Activated CD8-positive, alpha-beta memory T cell treated with anti-CD3 and anti-CD28 coated beads, Interleukin-2, amount 10 ng/mL, durations not matched to agents 7 days and 5 days (primary cell): ENCODE data around the gene GABRR1. TPM values are rescaled to one million over a fixed set of nuclear protein-coding genes. Genes with fewer than 3 reads are reported as not detected.
A peak's percentile ranks its signal among the peaks of the same experiment; 100 is the strongest.

Experiments used
- ATAC-seq: fragments of 150-1000 bp; cut with Tn5 transposase; one replicate; pipeline ENCODE4 v1.10.0; 2021; ENCODE audit warnings: moderate library complexity
- CTCF ChIA-PET: fragments of 350-600 bp; sonication (Branson Sonifier 250); formaldehyde crosslinking; loops from one replicate; lab custom pipeline; 2021; ENCODE audit warnings: antibody characterized with exemption; lab: Charles Lee
- DNase-seq: peaks from one replicate; pipeline ENCODE4 v3.0.0-alpha.2; 2020
- H3K27ac Mint-ChIP-seq: one replicate; pipeline ENCODE4 v1.8.0; 2021; ENCODE audit warnings: mild to moderate bottlenecking, mixed read lengths
- H3K27me3 Mint-ChIP-seq: one replicate; pipeline ENCODE4 v1.8.0; 2021; ENCODE audit warnings: mixed read lengths
- H3K36me3 Mint-ChIP-seq: one replicate; pipeline ENCODE4 v1.8.0; 2021; ENCODE audit warnings: mild to moderate bottlenecking, mixed read lengths
- H3K4me1 Mint-ChIP-seq: one replicate; pipeline ENCODE4 v1.8.0; 2021; ENCODE audit warnings: mixed read lengths
- H3K4me3 Mint-ChIP-seq: one replicate; pipeline ENCODE4 v1.8.0; 2021; ENCODE audit warnings: mild to moderate bottlenecking, moderate library complexity, mixed read lengths
- H3K9me3 Mint-ChIP-seq: one replicate; pipeline ENCODE4 v1.8.0; 2022; ENCODE audit warnings: low read depth, mixed read lengths
- total RNA-seq, 2 experiments: library from RNA; stranded (reverse); gene quantifications; one replicate each; pipeline ENCODE4 v1.2.3, GENCODE V29; 2021

GABRR1 gene
- not detected for total RNA-seq

- Mint-ChIP-seq H3K36me3 (no peaks in the 10 kb centered on the region), H3K27me3 (peaks cover 24% of the 10 kb centered on the region), H3K27ac (no peak within 1 kb of the TSS), H3K4me3 (no peak within 1 kb of the TSS), H3K9me3 (no peaks in the 10 kb centered on the region), H3K4me1 (no peaks in the 10 kb centered on the region)
- ATAC-seq (no peak), DNase-seq (no peak)
- CTCF ChIA-PET: no interaction called here
Observed at GRCh38 chr6:89217299-89217910, at the start of gene GABRR1. Gene GABRR1, minus strand, starts transcription at chr6:89217358. Its CDS starts 36 bp downstream, at chr6:89217322.

GRCh38 chr6:89264296-89264695 is 47.1 kb upstream of the GABRR1 start:
- Mint-ChIP-seq H3K4me1 (no peaks in the 10 kb centered on the region), H3K27me3 (peaks cover 9% of the 10 kb centered on the region), H3K4me3 (no peak overlapping the region), H3K9me3 (no peaks in the 10 kb centered on the region), H3K36me3 (no peaks in the 10 kb centered on the region), H3K27ac (no peak overlapping the region)
- CTCF ChIA-PET: no interaction called here
- DNase-seq (no peak), ATAC-seq (no peak)

DNA sequence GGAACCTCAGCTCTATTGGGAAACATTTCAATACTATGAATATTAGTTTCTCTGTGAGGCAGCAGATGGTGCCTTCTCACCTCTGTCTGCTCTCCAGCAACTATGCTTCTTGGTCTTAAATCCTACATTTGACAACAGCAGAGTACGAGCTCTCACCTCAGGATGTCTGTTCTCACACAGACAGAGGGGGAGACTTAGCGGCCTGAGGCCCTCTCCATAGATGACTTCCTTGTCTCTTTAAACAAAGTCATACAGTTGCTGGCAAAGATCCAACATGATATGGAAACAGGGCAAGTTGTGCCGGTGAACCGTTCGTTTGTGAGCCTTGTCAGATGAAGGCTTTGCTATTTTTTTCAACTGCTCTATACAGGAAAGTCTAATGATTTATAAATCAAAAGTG is 43.7 kb upstream of the GABRR1 start:
- CTCF ChIA-PET: interaction anchor here (1.0 kb wide), 1 partner anchor 17 kb away, joined by 4 read pairs; no protein-coding TSS in a partner anchor
- no peak for ATAC-seq

GRCh38 chr6:89260310-89260709 is 43.2 kb upstream of the GABRR1 start:
- Mint-ChIP-seq H3K4me3 (no peak overlapping the region), H3K27me3 (no peaks in the 10 kb centered on the region), H3K36me3 (no peaks in the 10 kb centered on the region), H3K4me1 (no peaks in the 10 kb centered on the region), H3K27ac (no peak overlapping the region), H3K9me3 (no peaks in the 10 kb centered on the region)
- DNase-seq: peak; percentile 32
- no peak for ATAC-seq
- CTCF ChIA-PET: no interaction called here

More for the DNA sequence above, 43.7 kb upstream of the GABRR1 start:
- Mint-ChIP-seq H3K36me3 (no peaks in the 10 kb centered on the region), H3K27me3 (peaks cover 3% of the 10 kb centered on the region), H3K27ac (no peak overlapping the region), H3K4me1 (no peaks in the 10 kb centered on the region), H3K4me3 (no peak overlapping the region), H3K9me3 (no peaks in the 10 kb centered on the region)
- peak; percentile 31 for DNase-seq

DNA sequence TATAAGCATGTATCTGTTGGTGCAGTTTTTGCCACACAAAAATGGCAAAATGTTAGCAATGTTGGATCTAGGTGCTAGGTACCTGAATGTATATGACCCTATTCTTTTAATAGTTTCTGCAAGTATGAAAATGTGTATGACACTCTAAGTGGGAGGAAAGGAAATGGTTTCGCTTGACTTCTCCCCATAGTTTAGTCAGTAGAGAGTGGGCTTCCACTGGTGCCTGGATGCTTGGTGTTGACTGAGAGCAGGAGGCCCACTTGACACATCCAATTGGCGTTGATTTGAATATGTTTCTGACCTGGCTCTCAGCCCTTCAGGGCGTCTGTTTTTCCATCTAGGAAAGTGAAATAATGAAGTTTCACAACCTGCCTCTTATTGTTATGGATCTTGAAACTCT is 41.8 kb upstream of the GABRR1 start:
- peaks cover 3% of the 10 kb centered on the region for H3K27me3 Mint-ChIP-seq
- no peak for DNase-seq
- no peaks in the 10 kb centered on the region for H3K36me3 Mint-ChIP-seq
- CTCF ChIA-PET: no interaction called here
- ATAC-seq: no peak
- H3K27ac Mint-ChIP-seq: no peak overlapping the region
- no peak overlapping the region for H3K4me3 Mint-ChIP-seq
- H3K9me3 Mint-ChIP-seq: no peaks in the 10 kb centered on the region
- H3K4me1 Mint-ChIP-seq: no peaks in the 10 kb centered on the region

DNA sequence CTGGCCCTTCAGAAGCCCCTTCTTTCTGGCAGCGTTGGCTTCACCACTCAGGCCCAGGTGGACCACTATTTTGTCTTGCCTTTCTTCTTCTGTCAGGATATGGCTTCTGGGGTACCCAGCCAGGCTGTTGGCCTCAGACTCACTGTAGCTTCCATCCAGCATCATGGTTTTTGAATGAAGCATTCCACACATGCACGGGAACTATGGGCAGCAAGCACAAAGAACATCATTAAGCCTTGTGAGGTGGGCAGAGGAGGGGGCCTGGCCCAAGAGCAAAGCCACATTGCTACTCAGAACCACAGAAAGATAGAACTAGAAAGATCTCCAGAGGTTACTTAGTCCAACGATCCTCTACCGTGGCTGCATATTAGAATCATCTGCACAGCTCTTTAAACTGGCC is 40.6 kb upstream of the GABRR1 start:
- no peaks in the 10 kb centered on the region for H3K4me1 Mint-ChIP-seq
- no peak overlapping the region for H3K4me3 Mint-ChIP-seq
- CTCF ChIA-PET: no interaction called here
- peaks cover 10% of the 10 kb centered on the region for H3K27me3 Mint-ChIP-seq
- no peak for ATAC-seq
- peak; percentile 21 for DNase-seq
- H3K27ac Mint-ChIP-seq: no peak overlapping the region
- H3K36me3 Mint-ChIP-seq: no peaks in the 10 kb centered on the region
- no peaks in the 10 kb centered on the region for H3K9me3 Mint-ChIP-seq

DNA sequence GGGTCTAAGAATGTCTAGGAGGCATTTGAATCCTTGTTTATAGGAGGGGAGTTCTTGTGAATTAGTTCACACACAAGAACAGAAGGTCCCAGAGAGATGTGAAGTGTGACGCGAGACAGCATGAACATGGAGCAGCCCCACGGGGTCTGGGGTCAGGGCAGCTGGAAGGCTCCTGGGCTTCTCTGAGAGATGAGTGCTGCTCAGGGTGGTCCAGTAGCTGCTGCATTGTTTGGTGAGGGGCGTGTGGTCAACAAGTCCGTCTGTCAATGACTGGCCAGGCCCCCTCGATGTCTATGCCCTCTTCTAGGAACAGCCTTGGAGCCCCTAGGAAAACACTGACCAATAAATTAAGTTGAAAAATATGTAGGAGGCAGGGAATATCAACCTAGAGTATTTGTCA is 40.2 kb upstream of the GABRR1 start:
- Mint-ChIP-seq H3K9me3 (no peaks in the 10 kb centered on the region), H3K4me3 (no peak overlapping the region), H3K4me1 (no peaks in the 10 kb centered on the region), H3K36me3 (no peaks in the 10 kb centered on the region), H3K27ac (no peak overlapping the region), H3K27me3 (peaks cover 10% of the 10 kb centered on the region)
- CTCF ChIA-PET: no interaction called here
- no peak for ATAC-seq
- DNase-seq: peak; percentile 19

DNA sequence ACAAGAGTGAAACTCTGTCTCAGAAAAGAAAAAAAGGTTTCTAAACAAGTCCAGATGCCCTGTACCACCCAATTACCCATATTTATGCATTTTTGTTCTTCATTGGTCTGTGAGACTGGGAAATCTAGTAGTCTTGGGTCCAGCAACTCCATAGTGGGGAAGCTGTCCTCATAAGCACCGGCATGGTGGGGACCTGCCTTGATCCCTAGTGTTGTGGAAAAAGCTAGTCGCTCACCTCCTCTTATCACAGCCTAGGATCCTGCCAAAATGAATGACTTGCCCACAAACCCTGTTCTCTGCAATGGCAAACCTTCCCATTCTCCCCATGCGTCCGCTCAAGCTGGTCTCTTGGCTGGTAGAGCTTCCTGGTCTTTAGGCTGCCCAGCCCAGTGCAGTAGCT is 38.3 kb upstream of the GABRR1 start:
- Mint-ChIP-seq H3K36me3 (no peaks in the 10 kb centered on the region), H3K4me3 (no peak overlapping the region), H3K9me3 (no peaks in the 10 kb centered on the region), H3K27me3 (peaks cover 10% of the 10 kb centered on the region), H3K4me1 (no peaks in the 10 kb centered on the region), H3K27ac (no peak overlapping the region)
- CTCF ChIA-PET: interaction anchor here (0.6 to 1.6 kb wide), 2 partner anchors 13 to 269 kb away, joined by 3 to 5 read pairs; no protein-coding TSS in a partner anchor
- ATAC-seq (no peak), DNase-seq (no peak)

GRCh38 chr6:89254569-89254968 is 37.4 kb upstream of the GABRR1 start:
- CTCF ChIA-PET: interaction anchor here (0.6 kb wide), 1 partner anchor 268 kb away, joined by 3 read pairs; no protein-coding TSS in a partner anchor
- Mint-ChIP-seq H3K9me3 (no peaks in the 10 kb centered on the region), H3K4me1 (no peaks in the 10 kb centered on the region), H3K4me3 (no peak overlapping the region), H3K36me3 (no peaks in the 10 kb centered on the region), H3K27ac (no peak overlapping the region), H3K27me3 (peaks cover 10% of the 10 kb centered on the region)
- no peak for ATAC-seq
- no peak for DNase-seq

GRCh38 chr6:89252907-89253306 is 35.7 kb upstream of the GABRR1 start:
- Mint-ChIP-seq H3K27ac (no peak overlapping the region), H3K27me3 (peaks cover 10% of the 10 kb centered on the region), H3K4me1 (no peaks in the 10 kb centered on the region), H3K4me3 (no peak overlapping the region), H3K36me3 (no peaks in the 10 kb centered on the region), H3K9me3 (no peaks in the 10 kb centered on the region)
- CTCF ChIA-PET: no interaction called here
- no peak for DNase-seq
- ATAC-seq: no peak

DNA sequence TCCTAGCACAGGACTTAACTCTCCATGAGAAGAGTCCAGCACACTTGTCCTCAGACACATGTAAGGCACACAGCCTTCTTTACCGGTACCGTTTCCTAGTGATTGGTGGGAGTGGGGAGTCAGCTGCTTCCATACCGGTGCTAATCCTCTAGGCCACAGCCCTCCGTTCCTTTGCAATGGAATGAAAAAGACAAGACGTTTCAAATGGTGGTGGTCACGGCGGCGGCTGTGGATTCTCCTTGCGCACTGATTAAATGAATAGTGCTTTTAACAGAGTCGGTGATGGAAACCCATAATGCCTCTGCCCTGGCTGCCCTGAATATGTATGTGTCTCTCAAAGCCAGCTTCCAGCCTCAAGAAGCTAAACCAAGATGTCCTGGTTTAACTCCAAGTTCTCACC is 34.8 kb upstream of the GABRR1 start:
- H3K4me3 Mint-ChIP-seq: no peak overlapping the region
- H3K27ac Mint-ChIP-seq: no peak overlapping the region
- CTCF ChIA-PET: no interaction called here
- H3K27me3 Mint-ChIP-seq: peaks cover 11% of the 10 kb centered on the region
- DNase-seq (no peak), ATAC-seq (no peak)
- H3K9me3 Mint-ChIP-seq: no peaks in the 10 kb centered on the region
- H3K36me3 Mint-ChIP-seq: no peaks in the 10 kb centered on the region
- no peaks in the 10 kb centered on the region for H3K4me1 Mint-ChIP-seq

GRCh38 chr6:89251170-89251569 is 34.0 kb upstream of the GABRR1 start:
- H3K4me1 Mint-ChIP-seq: no peaks in the 10 kb centered on the region
- peaks cover 17% of the 10 kb centered on the region for H3K27me3 Mint-ChIP-seq
- CTCF ChIA-PET: no interaction called here
- no peak overlapping the region for H3K27ac Mint-ChIP-seq
- ATAC-seq (no peak), DNase-seq (no peak)
- H3K9me3 Mint-ChIP-seq: no peaks in the 10 kb centered on the region
- H3K36me3 Mint-ChIP-seq: no peaks in the 10 kb centered on the region
- H3K4me3 Mint-ChIP-seq: no peak overlapping the region

DNA sequence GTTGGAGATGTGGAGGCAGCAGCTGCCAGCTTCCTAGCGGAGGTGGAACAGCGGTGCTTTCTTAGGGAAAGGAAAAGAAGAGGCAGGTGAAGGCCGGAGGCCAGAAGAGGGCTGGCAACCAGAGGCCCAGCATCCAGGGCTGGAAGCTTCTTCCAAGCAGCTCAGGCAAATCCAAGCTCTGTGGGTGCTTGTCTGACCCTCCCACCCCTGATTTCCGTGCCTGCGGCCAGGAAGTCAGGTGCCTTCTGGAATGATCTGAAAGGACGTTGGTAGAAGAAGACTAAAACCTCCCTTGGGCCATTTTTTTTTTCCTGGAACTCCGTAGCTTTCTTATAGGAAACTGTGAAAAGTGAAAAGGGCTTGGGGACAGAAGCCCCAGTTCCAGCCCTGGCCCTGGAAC is 33.1 kb upstream of the GABRR1 start:
- Mint-ChIP-seq H3K27ac (no peak overlapping the region), H3K27me3 (peaks cover 23% of the 10 kb centered on the region), H3K4me3 (no peak overlapping the region), H3K9me3 (no peaks in the 10 kb centered on the region), H3K4me1 (no peaks in the 10 kb centered on the region), H3K36me3 (no peaks in the 10 kb centered on the region)
- CTCF ChIA-PET: interaction anchor here (0.9 kb wide), 1 partner anchor 268 kb away, joined by 3 read pairs; no protein-coding TSS in a partner anchor
- ATAC-seq (no peak), DNase-seq (no peak)

GRCh38 chr6:89244241-89244985 is 27.3 kb upstream of the GABRR1 start:
- Mint-ChIP-seq H3K4me1 (peaks cover 11% of the 10 kb centered on the region), H3K27ac (no peak overlapping the region), H3K9me3 (no peaks in the 10 kb centered on the region), H3K36me3 (no peaks in the 10 kb centered on the region), H3K27me3 (peaks cover 25% of the 10 kb centered on the region), H3K4me3 (no peak overlapping the region)
- ATAC-seq (no peak), DNase-seq (no peak)
- CTCF ChIA-PET: interaction anchor here (1.0 to 3.6 kb wide), 4 partner anchors 17 to 278 kb away, joined by 3 to 19 read pairs (median 4); no protein-coding TSS in a partner anchor
